GM18951 (cell line): ENCODE data around the gene PNPLA7.
"Not testable (repeated sequence)": the region's sequence is repeated elsewhere in the genome, so short reads cannot be mapped to it uniquely, and the experiment has no call there.

Experiments used
- POLR2A ChIP-seq: IDR thresholded peaks from 4 replicates; pipeline ENCODE4 v1.6.1; 2011; ENCODE audit warnings: mild to moderate bottlenecking; ENCODE audit not compliant: insufficient read length, insufficient read depth; ENCODE audit errors: extremely low read depth
- in situ Hi-C: fragments of 300-500 bp; cut with MboI; formaldehyde crosslinking; loops from one replicate; pipeline ENCODE4 v1.12.0; 2022; ENCODE audit warnings: low sequenced_read_pairs, mixed read lengths, inconsistent platforms; ENCODE audit not compliant: unreplicated experiment

PNPLA7 gene

GRCh38 chr9:137416006-137416562, 134.1 kb downstream of the PNPLA7 start:
- TF ChIP-seq POLR2A = no peak
- in situ Hi-C loops = no loop called here

- TF ChIP-seq POLR2A = no peak
- in situ Hi-C loops = no loop called here
These were observed 134.8 kb downstream of the PNPLA7 start for GRCh38 chr9:137415451-137415850.

GRCh38 chr9:137412431-137412830, 137.8 kb downstream of the PNPLA7 start:
- in situ Hi-C loops = no loop called here
- no peak for TF ChIP-seq POLR2A

- in situ Hi-C loops = no loop called here
- peak; percentile 18 for TF ChIP-seq POLR2A
These were observed 138.4 kb downstream of the PNPLA7 start for GRCh38 chr9:137411645-137412380.

GRCh38 chr9:137411260-137411644, 138.9 kb downstream of the PNPLA7 start:
- TF ChIP-seq POLR2A = no peak
- in situ Hi-C loops = no loop called here

GRCh38 chr9:137410891-137411249, 139.3 kb downstream of the PNPLA7 start:
- TF ChIP-seq POLR2A = no peak
- in situ Hi-C loops = no loop called here

GRCh38 chr9:137410236-137410890, 139.8 kb downstream of the PNPLA7 start:
- in situ Hi-C loops = not testable (repeated sequence)
